ENCODE measurements around the gene GRAP2. TPM values are rescaled to one million over a fixed set of nuclear protein-coding genes. Genes with fewer than 3 reads are reported as not detected.
"Not testable (repeated sequence)": the region's sequence is repeated elsewhere in the genome, so short reads cannot be mapped to it uniquely, and the experiment has no call there.

The GRAP2 gene
- total RNA-seq (2014; rRNA removed; shearing (Covaris generic); ENCODE audit: low replicate concordance): not detected in 2 replicates

DNA sequence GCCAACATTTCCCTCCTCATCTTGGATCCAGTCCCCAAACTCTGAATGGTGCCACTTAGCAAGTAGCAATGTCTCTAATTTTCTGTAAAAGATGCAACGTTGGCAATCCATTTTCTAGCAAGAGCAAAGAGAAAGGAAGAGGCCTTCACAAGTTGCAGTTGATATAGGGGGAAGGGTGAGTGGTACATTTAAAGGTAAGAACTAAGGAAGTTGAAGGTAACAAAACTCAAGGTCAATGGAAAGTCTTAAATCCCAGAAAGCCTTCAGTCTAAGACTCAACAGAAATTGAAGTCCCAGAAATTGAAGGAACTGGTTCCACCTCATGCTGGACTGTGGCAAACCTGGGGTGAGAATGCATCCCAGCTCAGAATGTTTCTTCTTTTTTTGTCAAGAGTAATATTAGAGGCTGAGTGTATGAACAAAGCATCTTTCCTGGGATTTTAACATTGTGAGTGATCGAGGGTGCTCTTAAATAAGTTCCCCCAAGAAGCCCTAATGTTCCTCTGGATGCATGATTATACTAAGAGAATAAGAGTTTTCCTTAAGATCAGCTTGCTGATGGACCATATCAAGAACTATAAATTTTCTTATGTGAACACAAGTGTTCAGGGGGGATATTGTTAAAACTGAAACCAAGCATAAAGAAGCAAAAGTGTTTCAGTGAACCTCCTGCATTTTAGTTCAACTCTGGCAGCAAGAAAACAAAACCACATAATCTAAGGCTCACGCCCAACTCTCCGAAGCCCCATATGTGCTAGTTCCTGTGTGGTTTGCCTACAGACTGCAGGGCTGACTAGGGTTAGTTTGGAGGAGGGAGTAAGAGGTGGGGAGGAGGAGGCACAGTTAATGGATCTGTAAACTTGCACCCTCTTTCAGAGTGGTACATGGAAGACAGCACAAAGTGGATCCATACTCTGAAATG is at the start of gene GRAP2:
TSS of gene GRAP2 (plus strand) at position 779 of the 922 bp plus-strand sequence. CDS start 46,023 bp downstream, outside the sequence.
- no peak for DNase-seq (ENCODE audit: low read depth)
- in situ Hi-C loops (cut with HindIII; ENCODE audit: low pct_unique_long_range_greater_than_20kb, low sequenced_read_pairs): no loop called here

DNA sequence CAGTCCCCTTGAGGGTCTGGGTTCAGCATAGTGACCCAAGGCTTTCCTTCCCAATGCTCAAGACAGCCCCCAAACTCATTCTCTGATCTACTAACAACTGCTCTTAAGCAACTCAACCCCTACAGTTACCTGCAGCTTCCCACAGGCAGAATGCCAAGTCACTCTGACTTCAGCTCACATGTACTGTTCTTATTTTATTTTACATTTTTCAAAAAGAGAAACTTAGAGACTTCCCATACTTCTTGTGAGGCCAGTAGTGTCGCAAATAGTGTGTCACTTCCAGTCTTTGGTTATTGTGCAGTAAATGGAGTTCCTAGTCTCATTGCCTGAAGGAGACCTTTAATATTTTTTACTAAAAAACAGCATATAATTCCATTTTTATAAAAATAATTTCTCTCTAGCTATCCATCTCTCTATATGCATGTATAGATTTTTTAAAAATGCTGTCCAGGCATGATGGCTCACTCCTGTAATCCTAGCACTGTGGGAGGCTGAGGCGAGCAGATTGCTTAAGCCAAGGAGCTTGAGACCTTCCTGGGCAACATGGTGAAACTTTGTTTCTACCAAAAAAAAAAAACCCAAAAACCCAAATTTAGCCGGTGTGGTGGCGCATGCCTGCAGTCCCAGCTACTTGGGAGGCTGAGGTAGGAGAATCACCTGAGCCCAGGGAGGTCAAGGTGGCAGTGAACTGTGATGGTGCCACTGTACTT is 49.1 kb upstream of the GRAP2 start:
- no peak for DNase-seq (ENCODE audit: low read depth)
- in situ Hi-C loops (cut with HindIII; ENCODE audit: low pct_unique_long_range_greater_than_20kb, low sequenced_read_pairs): no loop called here

DNA sequence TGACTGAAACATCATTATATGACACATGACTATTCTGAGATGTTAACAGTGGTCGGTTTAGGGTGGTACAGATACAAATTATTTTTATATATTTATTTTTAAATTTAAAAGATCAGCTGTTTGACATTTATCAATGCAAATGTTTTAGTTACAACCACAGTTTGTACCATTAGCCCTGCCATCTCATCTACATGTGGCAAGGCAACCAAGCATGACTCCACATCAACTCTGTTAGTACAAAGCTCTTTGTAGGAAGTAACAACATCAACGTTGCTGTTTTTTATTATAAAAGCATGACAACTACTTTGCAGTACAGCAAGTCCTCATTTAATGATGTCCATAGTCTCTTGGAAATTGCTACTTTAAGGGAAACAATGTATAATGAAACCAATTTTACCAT is 48.1 kb upstream of the GRAP2 start:
- in situ Hi-C loops (cut with HindIII; ENCODE audit: low pct_unique_long_range_greater_than_20kb, low sequenced_read_pairs): no loop called here
- DNase-seq (ENCODE audit: low read depth): no peak

DNA sequence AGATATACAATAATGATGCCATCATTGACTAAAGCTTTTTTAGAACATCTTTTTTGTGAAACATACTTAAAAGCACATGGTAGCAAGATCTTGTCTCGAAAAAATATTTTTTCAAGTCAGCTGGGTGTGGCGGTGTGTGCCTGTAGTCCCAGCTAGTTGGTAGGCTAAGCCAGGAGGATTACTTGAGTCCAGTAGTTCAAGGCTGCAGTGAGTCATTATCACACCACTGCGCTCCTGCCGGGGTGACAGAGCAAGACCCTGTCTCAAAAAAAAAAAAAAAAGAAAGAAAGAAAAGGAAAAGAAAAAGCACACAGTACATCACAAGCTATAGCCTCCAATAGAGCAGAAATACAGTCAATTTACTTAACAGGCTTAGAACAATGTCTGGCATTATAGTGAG is 44.3 kb upstream of the GRAP2 start:
- in situ Hi-C loops (cut with HindIII; ENCODE audit: low pct_unique_long_range_greater_than_20kb, low sequenced_read_pairs): no loop called here
- DNase-seq (ENCODE audit: low read depth): no peak

DNA sequence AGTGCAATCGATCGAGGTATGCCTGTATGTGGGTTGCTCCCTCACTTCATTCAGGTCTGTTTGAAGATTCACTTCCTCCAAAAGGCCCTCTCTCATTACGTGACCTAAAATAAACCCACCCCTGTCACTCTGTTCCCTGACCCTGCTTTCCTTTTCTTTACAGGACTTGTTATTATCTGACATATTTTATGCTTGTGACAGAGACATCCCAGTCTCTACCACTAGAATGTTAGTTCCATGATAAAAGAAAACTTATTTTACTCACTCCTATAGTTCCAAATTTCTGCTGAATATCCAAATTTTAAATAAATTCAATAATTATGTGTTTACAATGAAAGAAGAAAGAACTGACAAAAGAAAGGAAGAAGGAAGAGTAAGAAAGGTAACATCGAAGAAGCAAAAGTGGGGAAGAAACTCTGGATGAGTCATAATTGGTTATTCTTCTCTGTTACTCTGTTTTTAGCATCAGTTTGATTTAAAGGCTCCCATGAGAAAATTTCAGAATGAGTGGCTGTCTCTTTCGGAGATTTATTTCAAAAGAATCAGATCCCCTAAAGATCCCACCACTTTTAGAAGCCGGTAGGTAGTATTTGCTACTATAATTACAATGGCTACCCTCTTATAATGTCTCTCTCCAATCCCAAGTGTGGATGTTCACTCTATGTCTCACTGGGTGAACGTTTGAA is 40.8 kb upstream of the GRAP2 start:
- in situ Hi-C loops (cut with HindIII; ENCODE audit: low pct_unique_long_range_greater_than_20kb, low sequenced_read_pairs): no loop called here
- no peak for DNase-seq (ENCODE audit: low read depth)

DNA sequence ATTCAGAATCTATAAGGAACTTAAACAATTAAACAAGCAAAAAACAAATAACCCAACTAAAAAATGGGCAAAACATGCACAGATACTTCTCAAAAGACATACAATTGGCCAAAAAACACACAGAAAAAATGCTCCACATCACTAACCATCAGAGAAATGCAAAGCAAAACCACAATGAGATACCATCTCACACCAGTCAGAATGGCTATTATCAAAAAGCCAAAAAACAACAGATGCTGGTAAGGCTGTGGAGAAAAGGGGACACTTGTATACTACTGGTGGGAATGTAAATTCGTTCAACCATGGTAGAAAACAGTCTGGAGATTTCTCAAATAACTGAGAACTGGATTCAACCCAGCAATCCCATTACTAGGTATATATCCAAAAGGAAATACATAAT is 32.1 kb upstream of the GRAP2 start:
- no peak for DNase-seq (ENCODE audit: low read depth)
- in situ Hi-C loops (cut with HindIII; ENCODE audit: low pct_unique_long_range_greater_than_20kb, low sequenced_read_pairs): no loop called here

DNA sequence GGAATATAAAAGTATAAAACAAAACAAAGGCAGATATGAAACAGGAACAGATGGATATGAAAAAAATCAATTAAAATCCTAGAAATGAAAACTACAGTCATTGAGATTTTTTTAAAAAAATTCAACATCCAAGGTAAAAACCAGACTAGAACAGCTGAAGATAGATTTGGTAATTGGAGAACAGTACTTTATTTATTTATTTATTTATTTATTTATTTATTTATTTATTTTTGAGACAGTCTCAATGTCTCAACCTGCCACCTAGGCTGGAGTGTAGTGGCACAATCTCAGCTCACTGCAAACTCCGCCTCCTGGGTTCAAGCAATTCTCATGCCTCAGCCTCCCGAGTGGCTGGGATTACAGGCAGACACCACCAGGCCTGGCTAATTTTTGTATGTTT is 31.1 kb upstream of the GRAP2 start:
- in situ Hi-C loops (cut with HindIII; ENCODE audit: low pct_unique_long_range_greater_than_20kb, low sequenced_read_pairs); DNase-seq (ENCODE audit: low read depth): not testable (repeated sequence)

DNA sequence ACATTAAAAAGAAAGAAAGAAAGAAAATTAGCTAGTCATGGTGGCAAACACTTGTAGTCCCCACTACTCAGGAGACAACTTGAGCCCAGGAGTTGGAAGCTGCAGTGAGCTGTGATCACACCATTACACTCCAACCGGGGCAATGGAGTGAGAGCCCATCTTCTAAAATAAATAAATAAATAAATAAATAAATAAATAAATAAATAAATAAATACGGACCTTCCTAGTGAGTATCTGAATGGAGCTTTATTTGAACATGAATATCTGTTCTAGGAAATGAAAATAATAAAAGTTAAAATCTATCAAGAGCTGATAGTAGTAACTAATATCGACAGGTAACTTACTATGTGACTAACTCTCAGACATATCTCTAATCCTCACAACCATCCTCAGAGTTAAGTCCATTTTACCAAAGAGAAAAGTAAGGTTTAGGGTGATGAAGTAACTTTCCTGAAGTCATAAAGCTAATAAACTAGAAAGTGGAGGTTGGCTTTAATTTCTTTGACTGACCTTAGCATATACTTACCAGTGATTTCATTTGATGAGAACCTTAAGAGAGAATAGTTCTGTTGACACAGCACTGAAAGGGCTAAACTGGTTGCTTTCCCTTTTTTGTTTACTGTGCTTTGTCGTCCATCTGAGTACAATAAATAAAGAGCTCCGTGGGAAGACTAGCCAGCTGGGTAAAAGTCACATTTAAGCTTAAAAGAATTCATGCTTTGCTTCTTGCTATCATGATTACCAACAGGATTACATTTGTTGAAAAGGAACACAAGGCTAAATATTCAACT is 29.7 kb upstream of the GRAP2 start:
- DNase-seq (ENCODE audit: low read depth): no peak
- in situ Hi-C loops (cut with HindIII; ENCODE audit: low pct_unique_long_range_greater_than_20kb, low sequenced_read_pairs): no loop called here

DNA sequence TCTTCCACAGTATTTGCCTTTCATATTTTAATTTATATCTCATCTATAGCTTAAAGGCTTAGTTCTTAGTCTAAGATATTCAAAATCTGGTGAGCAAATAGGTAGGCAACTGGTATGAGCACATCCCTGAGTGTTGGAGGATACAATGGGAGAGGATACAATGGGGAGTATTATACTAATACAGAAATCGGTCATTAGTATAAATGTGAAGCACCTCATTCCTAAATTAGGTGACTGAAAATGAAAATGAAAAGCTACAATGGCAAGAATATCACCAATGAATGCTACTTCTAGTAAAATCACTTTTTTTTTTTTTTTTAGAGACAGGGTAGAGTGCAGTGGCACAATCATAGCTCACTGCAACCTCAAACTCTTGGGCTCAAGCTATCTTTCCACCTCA is 28.3 kb upstream of the GRAP2 start:
- in situ Hi-C loops (cut with HindIII; ENCODE audit: low pct_unique_long_range_greater_than_20kb, low sequenced_read_pairs): no loop called here
- no peak for DNase-seq (ENCODE audit: low read depth)

DNA sequence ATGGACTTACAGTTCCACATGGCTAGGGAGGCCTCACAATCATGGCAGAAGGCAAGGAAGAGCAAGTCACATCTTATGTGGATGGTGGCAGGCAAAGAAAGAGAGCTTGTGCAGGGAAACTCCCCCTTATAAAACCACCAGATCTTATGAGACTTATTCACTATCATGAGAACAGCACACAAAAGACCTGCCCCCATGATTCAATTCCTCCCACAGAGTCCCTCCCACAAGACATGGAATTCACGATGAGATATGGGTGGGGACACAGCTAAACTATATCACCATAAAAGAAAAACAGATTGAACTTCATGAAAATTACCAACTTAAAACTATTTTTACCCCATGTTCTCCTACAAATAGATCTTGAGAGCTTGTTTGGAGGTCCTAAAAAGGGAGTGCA is 26.9 kb upstream of the GRAP2 start:
- in situ Hi-C loops (cut with HindIII; ENCODE audit: low pct_unique_long_range_greater_than_20kb, low sequenced_read_pairs): no loop called here
- DNase-seq (ENCODE audit: low read depth): no peak

DNA sequence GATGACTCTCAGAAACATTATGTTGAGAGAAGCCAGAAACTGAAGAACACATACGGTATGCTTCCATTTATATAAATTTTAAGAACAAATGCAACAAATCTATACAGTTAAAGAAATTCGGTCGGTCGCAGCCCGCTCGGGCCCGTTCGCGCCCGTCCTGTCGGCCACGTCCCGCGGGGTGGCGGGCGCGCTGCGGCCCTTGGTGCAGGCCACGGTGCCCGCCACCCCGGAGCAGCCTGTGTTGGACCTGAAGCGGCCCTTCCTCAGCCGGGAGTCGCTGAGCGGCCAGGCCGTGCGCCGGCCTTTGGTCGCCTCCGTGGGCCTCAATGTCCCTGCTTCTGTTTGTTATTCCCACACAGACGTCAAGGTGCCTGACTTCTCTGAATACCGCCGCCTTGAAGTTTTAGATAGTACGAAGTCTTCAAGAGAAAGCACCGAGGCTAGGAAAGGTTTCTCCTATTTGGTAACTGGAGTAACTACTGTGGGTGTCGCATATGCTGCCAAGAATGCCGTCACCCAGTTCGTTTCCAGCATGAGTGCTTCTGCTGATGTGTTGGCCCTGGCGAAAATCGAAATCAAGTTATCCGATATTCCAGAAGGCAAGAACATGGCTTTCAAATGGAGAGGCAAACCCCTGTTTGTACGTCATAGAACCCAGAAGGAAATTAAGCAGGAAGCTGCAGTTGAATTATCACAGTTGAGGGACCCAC is 25.6 kb upstream of the GRAP2 start:
- DNase-seq (ENCODE audit: low read depth); in situ Hi-C loops (cut with HindIII; ENCODE audit: low pct_unique_long_range_greater_than_20kb, low sequenced_read_pairs): not testable (repeated sequence)

DNA sequence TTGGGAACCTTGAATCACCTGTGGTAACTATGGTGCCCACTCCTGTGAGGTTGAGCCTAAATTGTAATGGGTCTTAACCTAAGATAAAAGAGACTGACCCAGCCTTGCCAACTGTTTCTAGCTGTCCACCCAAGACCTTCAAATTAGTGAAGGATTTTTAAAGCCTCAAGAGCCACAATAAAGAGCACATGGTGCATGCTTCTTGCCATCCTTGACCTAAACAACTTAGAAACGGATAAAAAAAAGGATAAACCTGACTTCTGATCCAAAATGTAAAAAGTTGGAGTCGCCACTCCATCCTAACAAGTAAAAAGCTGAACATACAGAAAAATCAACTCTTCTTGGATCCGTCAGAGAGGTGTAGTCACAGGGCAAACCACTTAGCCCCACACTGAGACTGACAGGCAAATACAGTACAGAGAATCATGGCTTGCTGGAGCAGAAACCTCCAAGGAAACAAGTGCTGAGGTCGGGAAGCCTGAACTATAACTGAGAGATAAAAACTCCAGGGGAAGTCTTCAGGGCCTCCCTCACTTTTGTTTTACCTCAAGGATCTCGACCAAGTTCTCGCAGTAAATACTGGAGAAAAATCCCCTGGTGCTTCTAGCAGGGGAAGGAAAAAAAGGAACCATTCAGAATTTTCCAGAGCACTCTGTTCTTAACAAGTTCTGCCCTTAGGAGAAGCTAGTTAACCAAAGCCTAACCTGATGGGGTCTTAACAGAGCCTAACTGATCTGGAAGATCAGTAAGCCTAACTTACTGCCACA is 23.6 kb upstream of the GRAP2 start:
- in situ Hi-C loops (cut with HindIII; ENCODE audit: low pct_unique_long_range_greater_than_20kb, low sequenced_read_pairs): no loop called here
- DNase-seq (ENCODE audit: low read depth): no peak

DNA sequence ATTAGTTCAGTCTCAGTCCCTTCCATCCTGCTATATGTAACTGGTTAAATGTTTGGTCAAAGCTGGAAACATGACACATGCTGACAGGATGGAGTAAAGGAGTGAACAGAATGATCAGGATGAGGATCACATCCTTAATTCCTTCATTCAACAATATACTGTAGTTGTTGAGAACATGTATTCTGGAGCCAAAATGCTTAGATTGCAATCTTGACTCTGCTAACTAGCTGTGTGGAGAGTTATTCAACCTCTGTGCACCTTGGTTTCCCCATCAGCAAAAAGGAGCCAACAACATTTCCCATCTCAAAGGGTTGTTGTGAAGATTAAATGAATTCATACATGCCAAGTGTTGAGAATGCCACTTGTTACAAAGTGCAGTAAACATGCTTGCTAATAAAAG is 20.2 kb upstream of the GRAP2 start:
- DNase-seq (ENCODE audit: low read depth): no peak
- in situ Hi-C loops (cut with HindIII; ENCODE audit: low pct_unique_long_range_greater_than_20kb, low sequenced_read_pairs): no loop called here

DNA sequence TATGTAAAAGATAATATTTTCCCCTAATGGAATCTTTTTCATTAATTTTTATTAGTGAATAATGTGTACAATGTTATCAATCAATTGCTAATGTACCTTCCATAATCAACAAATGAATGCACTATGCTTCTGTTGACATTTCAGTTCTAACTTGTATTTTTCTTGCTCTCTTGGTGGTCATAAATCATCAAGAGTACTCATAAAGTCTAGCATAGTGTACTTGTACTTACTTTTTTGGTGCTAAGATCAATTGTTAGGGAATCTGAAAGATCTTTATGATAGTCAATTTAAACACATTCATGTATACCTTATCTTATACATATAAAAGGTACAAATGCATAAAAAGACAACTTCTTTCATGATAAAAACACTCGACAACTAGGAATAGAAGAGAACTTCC is 17.8 kb upstream of the GRAP2 start:
- DNase-seq (ENCODE audit: low read depth): no peak
- in situ Hi-C loops (cut with HindIII; ENCODE audit: low pct_unique_long_range_greater_than_20kb, low sequenced_read_pairs): no loop called here

DNA sequence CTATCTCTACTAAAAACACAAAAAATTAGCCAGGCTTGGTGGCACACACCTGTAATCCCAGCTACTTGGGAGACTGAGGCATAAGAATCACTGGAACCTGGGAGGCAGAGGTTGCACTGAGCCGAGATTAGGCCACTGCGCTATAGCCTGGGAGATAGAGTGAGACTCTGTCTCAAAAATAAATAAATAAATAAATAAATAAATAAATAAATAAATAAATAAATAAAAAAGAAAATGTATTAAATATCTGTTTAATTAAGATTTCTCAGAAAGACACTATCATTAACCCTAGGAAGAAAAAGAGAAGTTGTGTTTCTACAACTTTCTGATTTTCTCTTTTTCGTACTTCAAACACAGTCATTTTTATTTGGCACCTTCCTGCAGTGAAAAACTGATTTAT is 11.0 kb upstream of the GRAP2 start:
- in situ Hi-C loops (cut with HindIII; ENCODE audit: low pct_unique_long_range_greater_than_20kb, low sequenced_read_pairs); DNase-seq (ENCODE audit: low read depth): not testable (repeated sequence)

DNA sequence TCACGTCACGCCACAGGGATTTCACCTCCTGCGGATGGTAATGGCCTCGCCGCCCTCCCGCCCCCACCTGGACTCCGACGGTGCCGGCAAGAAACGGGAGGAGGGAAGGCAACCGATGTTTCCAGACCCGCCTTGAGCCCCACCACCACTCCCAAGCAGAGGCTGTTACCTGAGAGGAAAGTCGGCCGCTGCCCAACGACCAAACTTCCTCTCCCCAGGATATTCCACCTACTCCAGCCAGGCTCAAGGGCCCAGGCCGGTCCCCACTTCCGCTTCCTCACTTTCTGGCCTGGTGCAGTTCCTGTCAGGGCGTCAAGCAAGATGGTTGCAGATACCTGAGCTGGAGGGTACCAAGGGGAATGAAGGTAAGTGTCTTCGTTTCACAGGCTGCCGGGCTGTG is 7.4 kb upstream of the GRAP2 start, which contains the start of gene ENTHD1:
TSS of gene ENTHD1 (minus strand) at position 235 of the 400 bp plus-strand sequence. CDS start 6,012 bp downstream, outside the sequence.
- no peak for DNase-seq (ENCODE audit: low read depth)
- in situ Hi-C loops (cut with HindIII; ENCODE audit: low pct_unique_long_range_greater_than_20kb, low sequenced_read_pairs): no loop called here

DNA sequence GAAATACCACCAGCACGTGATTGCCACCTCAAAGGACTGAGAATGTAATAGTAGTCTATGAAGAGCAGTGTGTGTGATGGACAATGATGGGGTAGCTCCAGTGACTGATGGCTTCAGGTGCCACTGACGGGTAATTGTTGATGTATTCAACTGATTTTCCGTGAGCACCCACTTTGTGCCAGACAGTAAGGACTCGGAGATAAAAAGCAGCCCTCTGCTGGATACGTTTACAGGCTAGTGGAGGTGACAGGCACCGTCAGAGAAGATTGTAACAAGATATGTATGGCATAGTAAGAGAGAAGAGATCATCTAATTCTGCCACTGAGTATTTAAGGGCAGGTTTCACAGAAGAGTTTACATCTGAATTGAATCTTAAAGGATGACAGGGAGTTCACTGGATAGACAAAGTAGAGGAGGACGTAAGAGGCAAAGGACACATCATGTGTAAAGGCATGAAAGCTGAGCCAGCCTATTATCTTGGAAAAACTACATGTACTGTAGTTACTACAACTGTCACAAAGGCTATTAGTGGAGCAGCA is 6.3 kb upstream of the GRAP2 start:
- in situ Hi-C loops (cut with HindIII; ENCODE audit: low pct_unique_long_range_greater_than_20kb, low sequenced_read_pairs): no loop called here
- DNase-seq (ENCODE audit: low read depth): no peak
